ENCODE data around the gene KRTCAP3.

DNA sequence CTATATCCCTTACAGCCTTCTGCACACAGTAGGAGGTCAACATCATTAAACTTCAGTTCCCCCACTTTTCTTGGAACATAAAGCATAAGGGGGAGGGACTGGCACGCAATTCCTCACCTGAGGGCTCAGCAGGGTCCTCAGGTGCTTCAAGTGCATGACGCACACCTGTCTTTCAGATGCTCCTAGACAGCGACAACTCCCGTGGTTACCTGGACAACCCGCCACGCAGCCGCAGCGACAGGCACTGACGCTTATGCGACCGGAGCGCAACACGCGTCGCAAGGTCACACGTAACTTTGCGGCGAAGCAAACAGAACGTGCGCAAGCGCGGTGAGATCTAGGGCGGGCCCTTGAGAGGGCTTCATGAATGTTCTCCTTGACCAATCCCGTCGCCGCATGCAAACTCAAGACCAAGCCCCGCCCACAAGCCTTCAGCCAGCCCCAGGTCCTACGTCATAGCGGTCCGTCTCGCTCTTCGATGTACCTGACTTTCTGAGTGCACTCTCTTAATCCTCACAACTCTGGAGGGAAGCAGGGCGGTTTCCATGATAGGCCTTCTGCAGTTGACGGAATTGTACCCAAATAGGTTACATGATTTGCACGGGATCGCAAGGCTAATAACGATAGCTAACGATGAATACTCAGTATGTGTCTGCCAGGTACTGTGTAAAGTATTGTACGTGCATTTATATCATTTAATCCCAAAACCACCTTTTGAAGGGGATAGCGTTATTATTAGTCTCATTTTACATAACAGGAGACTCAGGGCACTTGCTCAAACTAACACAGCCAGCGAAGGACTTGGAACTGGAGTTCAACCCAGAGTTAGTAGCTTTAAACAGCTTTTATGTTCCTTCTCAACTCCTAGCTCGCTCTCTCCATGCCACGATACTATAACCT lies 47.6 kb downstream of the KRTCAP3 start, which contains the start of gene IFT172:
- TF ChIP-seq, protein P1, sequence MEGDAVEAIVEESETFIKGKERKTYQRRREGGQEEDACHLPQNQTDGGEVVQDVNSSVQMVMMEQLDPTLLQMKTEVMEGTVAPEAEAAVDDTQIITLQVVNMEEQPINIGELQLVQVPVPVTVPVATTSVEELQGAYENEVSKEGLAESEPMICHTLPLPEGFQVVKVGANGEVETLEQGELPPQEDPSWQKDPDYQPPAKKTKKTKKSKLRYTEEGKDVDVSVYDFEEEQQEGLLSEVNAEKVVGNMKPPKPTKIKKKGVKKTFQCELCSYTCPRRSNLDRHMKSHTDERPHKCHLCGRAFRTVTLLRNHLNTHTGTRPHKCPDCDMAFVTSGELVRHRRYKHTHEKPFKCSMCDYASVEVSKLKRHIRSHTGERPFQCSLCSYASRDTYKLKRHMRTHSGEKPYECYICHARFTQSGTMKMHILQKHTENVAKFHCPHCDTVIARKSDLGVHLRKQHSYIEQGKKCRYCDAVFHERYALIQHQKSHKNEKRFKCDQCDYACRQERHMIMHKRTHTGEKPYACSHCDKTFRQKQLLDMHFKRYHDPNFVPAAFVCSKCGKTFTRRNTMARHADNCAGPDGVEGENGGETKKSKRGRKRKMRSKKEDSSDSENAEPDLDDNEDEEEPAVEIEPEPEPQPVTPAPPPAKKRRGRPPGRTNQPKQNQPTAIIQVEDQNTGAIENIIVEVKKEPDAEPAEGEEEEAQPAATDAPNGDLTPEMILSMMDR (IDR thresholded peaks at IDR 0.05) = no peak
- no peak for TF ChIP-seq POLR2A (IDR thresholded peaks at IDR 0.05)
